Kidney (tissue), 14 donors: ENCODE measurements around the gene DDX6. TPM values are rescaled to one million over a fixed set of nuclear protein-coding genes. Genes with fewer than 3 reads are reported as not detected.

Experiments
- DNase-seq, 5 donors: peaks; one replicate each; pipeline ENCODE4 v3.0.0-alpha.2; 2013 to 2020
- FAIRE-seq: peaks from 2 replicates; lab custom pipeline; 2012; peaks lifted over from hg19 to GRCh38; lab: Jason Lieb, UNC
- H3K27ac ChIP-seq, 2 donors: one replicate each; pipeline ENCODE4 v1.7.0; 2013; ENCODE audit warnings: low read depth in 2 of 2, low read length in 2 of 2, inconsistent platforms in 1 of 2
- H3K27me3 ChIP-seq: one replicate; pipeline ENCODE4 v1.7.1; 2013; ENCODE audit warnings: low read length, inconsistent platforms; ENCODE audit not compliant: control insufficient read depth, insufficient read depth
- H3K36me3 ChIP-seq, 3 donors: one replicate each; pipeline versions ENCODE4 v1.7.0 to v1.7.1; 2013; ENCODE audit warnings: low read length in 3 of 3, control low read depth in 1 of 3, inconsistent platforms in 1 of 3; ENCODE audit not compliant: insufficient read depth in 3 of 3, control insufficient read depth in 2 of 3
- H3K4me1 ChIP-seq, 3 donors: one replicate each; pipeline versions ENCODE4 v1.7.0 to v1.7.1; 2013; ENCODE audit warnings: low read length in 3 of 3, inconsistent platforms in 1 of 3, low read depth in 1 of 3; ENCODE audit not compliant: control insufficient read depth in 2 of 3, insufficient read depth in 2 of 3
- H3K4me3 ChIP-seq, 3 donors: one replicate each; pipeline versions ENCODE4 v1.7.0 to v1.8.1; 2013; ENCODE audit warnings: low read length in 3 of 3, control low read depth in 1 of 3, inconsistent platforms in 1 of 3
- H3K9ac ChIP-seq, 3 donors: one replicate each; pipeline versions ENCODE4 v1.7.0 to v1.7.1; 2013; ENCODE audit warnings: low read length in 3 of 3, control low read depth in 1 of 3, inconsistent platforms in 1 of 3
- H3K9me3 ChIP-seq, 3 donors: one replicate each; pipeline versions ENCODE4 v1.7.0 to v1.7.1; 2013; ENCODE audit warnings: low read length in 3 of 3, control low read depth in 1 of 3, inconsistent platforms in 1 of 3; ENCODE audit not compliant: control insufficient read depth in 2 of 3, insufficient read depth in 1 of 3
- intact Hi-C: fragments of 100-400 bp; cut with DNase I; formaldehyde crosslinking; loops from one replicate; pipeline ENCODE4 v1.11.1; 2022
- polyA plus RNA-seq: library from polyadenylated mRNA; stranded (reverse); fragments of 350-450 nt; fragmentation: Illumina TruSeq; extraction: RNeasy Lipid Tissue Mini Kit (QIAGEN cat#74804); gene quantifications from one replicate; pipeline ENCODE4 v1.2.3, GENCODE V29; 2014; ENCODE audit warnings: low read depth, low replicate concordance; ENCODE audit not compliant: insufficient read depth
- total RNA-seq: library from RNA; stranded (reverse); fragmentation: NEBNext Ultra II Directional; extraction: Animal tissue kit (Norgen Biotek cat#: 25700); gene quantifications from one replicate; pipeline ENCODE4 v1.2.1, GENCODE V29; 2021
- TF ChIP-seq, protein P1 (sequence below): IDR thresholded peaks from 3 replicates; pipeline ENCODE4 v1.5.1; 2012; ENCODE audit warnings: mild to moderate bottlenecking, moderate library complexity, borderline replicate concordance; ENCODE audit not compliant: insufficient read depth; ENCODE audit errors: extremely low read depth
- donor health status: control.
- donor health status: control.
- donor health status: control.
- donor health status: control.
- donor health status: control.
- donor health status: DM: yes; HTN: yes; CAD: no.
- donor health status: Normal renal cell carcinoma (clear cell type).

The DDX6 gene
- total and polyA plus RNA-seq, 2 donors from 2014 or later, result 22.5 to 121 TPM

DNA sequence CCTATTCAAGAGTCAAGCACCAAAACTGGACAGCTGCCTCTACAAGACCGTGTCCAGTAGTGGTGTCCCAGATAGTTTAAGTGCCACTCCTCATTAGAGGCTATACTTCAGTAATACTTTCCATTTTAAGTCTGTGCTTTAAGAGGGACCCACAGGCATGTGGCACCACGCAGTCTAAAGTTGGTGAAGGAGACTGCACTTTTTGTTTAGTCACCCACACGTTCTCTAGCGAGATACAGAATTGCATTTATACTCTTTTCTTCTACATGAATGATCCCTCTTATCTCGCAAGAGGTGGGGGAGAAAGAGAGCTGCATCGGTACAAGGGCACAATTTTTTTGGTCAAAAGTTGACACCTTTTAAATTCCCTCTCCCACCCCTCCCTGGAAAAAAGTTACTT, 41.5 kb downstream of the DDX6 start:
- no peak for DNase-seq
- H3K27ac ChIP-seq, result no peak overlapping the region
- no peak overlapping the region for H3K9ac ChIP-seq
- intact Hi-C loops, result no loop called here
- TF ChIP-seq, protein P1, sequence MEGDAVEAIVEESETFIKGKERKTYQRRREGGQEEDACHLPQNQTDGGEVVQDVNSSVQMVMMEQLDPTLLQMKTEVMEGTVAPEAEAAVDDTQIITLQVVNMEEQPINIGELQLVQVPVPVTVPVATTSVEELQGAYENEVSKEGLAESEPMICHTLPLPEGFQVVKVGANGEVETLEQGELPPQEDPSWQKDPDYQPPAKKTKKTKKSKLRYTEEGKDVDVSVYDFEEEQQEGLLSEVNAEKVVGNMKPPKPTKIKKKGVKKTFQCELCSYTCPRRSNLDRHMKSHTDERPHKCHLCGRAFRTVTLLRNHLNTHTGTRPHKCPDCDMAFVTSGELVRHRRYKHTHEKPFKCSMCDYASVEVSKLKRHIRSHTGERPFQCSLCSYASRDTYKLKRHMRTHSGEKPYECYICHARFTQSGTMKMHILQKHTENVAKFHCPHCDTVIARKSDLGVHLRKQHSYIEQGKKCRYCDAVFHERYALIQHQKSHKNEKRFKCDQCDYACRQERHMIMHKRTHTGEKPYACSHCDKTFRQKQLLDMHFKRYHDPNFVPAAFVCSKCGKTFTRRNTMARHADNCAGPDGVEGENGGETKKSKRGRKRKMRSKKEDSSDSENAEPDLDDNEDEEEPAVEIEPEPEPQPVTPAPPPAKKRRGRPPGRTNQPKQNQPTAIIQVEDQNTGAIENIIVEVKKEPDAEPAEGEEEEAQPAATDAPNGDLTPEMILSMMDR, result no peak
- peaks cover 0 to 10% (median 0%) of the 10 kb centered on the region in 3 donors for H3K4me1 ChIP-seq
- H3K9me3 ChIP-seq, result no peaks in the 10 kb centered on the region
- FAIRE-seq, result no peak
- H3K27me3 ChIP-seq, result no peaks in the 10 kb centered on the region
- peaks cover 11 to 40% (median 15%) of the 10 kb centered on the region in 3 donors for H3K36me3 ChIP-seq
- no peak overlapping the region for H3K4me3 ChIP-seq

DNA sequence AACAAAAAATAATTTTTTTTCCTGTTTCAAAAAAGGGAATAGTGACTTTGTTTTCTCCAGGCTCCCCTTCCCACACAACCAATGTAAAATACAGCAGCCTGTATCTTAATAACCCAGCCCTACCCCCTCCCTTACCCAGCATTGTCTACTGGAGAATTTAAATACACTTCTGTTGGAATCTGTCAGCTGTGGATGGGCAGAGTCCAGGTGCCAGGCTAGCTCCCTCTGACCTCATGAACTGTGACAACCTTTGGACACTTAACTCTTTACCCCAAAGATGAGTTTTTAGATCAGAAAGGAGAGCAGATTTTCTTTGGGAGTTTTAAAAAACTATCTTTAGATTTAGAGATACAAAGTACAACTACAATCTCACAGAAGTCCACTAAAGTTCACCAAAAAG, 42.9 kb downstream of the DDX6 start:
- FAIRE-seq (no peak), DNase-seq (peak in 1 of 5 donors; percentile 25)
- no peaks in the 10 kb centered on the region for H3K27me3 ChIP-seq
- peaks cover 5 to 29% (median 10%) of the 10 kb centered on the region in 3 donors for H3K36me3 ChIP-seq
- no peak overlapping the region for H3K4me3 ChIP-seq
- no peaks in the 10 kb centered on the region for H3K9me3 ChIP-seq
- TF ChIP-seq, protein P1, result no peak
- intact Hi-C loops, result no loop called here
- peaks cover 0 to 10% (median 0%) of the 10 kb centered on the region in 3 donors for H3K4me1 ChIP-seq
- H3K9ac ChIP-seq, result no peak overlapping the region
- H3K27ac ChIP-seq, result no peak overlapping the region

DNA sequence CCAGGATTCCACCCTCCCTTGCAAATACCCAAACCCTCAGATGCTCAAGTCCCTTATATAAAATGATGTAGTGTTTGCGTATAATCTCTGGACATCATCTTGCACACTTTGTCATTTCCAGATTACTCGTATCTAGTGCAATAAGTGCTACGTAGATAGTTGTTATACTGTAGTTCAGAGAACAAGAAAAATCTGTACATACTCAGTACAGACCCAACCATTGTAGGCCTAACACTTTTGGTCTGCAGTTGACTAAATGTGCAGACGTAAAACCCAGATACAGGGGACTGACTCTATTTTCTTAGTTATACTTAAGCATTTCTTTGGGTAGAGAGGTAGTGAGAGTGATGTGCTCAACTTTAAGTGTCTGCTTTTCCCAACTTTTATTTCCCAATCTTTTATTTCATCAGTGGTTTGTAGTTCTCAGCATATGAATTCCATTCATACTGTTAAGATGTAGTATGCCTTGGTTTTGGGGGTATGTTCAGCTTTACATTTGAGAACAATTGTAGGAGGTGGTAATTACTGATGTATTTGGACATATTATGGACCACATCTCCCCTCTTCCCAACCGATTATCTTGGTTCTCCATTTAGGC, 43.9 kb downstream of the DDX6 start:
- Histone ChIP-seq H3K27ac (no peak overlapping the region), H3K9me3 (no peaks in the 10 kb centered on the region), H3K36me3 (peaks cover 3 to 23% (median 10%) of the 10 kb centered on the region in 3 donors), H3K4me1 (peaks cover 0 to 10% (median 0%) of the 10 kb centered on the region in 3 donors), H3K27me3 (no peaks in the 10 kb centered on the region), H3K9ac (no peak overlapping the region), H3K4me3 (no peak overlapping the region)
- intact Hi-C loops, result no loop called here
- DNase-seq (no peak), FAIRE-seq (no peak)
- TF ChIP-seq, protein P1, result no peak
